Measurements from ENCODE around the gene MGA.

GRCh38 chr15:41658689-41659088 is 1.5 kb upstream of the MGA start:
- TF ChIP-seq, protein P1, sequence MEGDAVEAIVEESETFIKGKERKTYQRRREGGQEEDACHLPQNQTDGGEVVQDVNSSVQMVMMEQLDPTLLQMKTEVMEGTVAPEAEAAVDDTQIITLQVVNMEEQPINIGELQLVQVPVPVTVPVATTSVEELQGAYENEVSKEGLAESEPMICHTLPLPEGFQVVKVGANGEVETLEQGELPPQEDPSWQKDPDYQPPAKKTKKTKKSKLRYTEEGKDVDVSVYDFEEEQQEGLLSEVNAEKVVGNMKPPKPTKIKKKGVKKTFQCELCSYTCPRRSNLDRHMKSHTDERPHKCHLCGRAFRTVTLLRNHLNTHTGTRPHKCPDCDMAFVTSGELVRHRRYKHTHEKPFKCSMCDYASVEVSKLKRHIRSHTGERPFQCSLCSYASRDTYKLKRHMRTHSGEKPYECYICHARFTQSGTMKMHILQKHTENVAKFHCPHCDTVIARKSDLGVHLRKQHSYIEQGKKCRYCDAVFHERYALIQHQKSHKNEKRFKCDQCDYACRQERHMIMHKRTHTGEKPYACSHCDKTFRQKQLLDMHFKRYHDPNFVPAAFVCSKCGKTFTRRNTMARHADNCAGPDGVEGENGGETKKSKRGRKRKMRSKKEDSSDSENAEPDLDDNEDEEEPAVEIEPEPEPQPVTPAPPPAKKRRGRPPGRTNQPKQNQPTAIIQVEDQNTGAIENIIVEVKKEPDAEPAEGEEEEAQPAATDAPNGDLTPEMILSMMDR (optimal IDR thresholded peaks at IDR 0.05 in 1 of 3, IDR thresholded peaks at IDR 0.05 in 1 of 3, conservative IDR thresholded peaks at IDR 0.05 in 1 of 3; ENCODE audit: extremely low read depth in 1 of 3, insufficient read depth in 2 of 3, low read length in 3 of 3) = no peak
- no peak for TF ChIP-seq EZH2 (IDR thresholded peaks at IDR 0.05; ENCODE audit: low read length)

Measured in keratinocyte (primary cell).